AG04449 (cell line): ENCODE results near the gene CYFIP2.

Experiments used
- CTCF ChIA-PET: fragments of 350-600 bp; formaldehyde crosslinking; extraction: SDS; loops from one replicate; lab custom pipeline; 2021; ENCODE audit warnings: antibody characterized with exemption; lab: Yijun Ruan, JAX
- POLR2A ChIA-PET: fragments of 400-600, 350-600 bp; formaldehyde crosslinking; extraction: SDS; loops from one replicate; lab custom pipeline; 2020; ENCODE audit warnings: antibody characterized with exemption, inconsistent platforms; lab: Yijun Ruan, JAX
- DNase-seq: peaks from one replicate; pipeline ENCODE4 v3.0.0-alpha.2; 2010; ENCODE audit warnings: low read depth, low spot score
- H3K4me3 ChIP-seq: 2 replicates; pipeline ENCODE4 v1.5.1; 2011; ENCODE audit warnings: low read depth, mild to moderate bottlenecking, control low read depth, low read length
- CTCF ChIP-seq: IDR thresholded peaks from one replicate; pipeline ENCODE4 v1.5.1; 2011; ENCODE audit warnings: mild to moderate bottlenecking, moderate library complexity, low read length, control low read depth, inconsistent platforms; ENCODE audit not compliant: insufficient read depth; ENCODE audit errors: missing control alignments

Gene CYFIP2

GRCh38 chr5:157348049-157348400 lies 82.1 kb downstream of the CYFIP2 start:
- DNase-seq, result no peak
- ChIA-PET CTCF (interaction anchor here (1.3 to 5.1 kb wide), 5 partner anchors 10 to 371 kb away, joined by 4 to 34 read pairs (median 7); no protein-coding TSS in a partner anchor), POLR2A (no interaction called here)
- no peak for TF ChIP-seq CTCF
- no peak overlapping the region for H3K4me3 ChIP-seq

GRCh38 chr5:157350939-157351801 lies 85.2 kb downstream of the CYFIP2 start:
- CTCF ChIA-PET, result interaction anchor here (1.1 to 7.2 kb wide), 8 partner anchors 8 to 392 kb away, joined by 3 to 92 read pairs (median 8); a partner anchor contains a TSS
- H3K4me3 ChIP-seq, result no peak overlapping the region
- TF ChIP-seq CTCF, result no peak
- DNase-seq, result no peak
- POLR2A ChIA-PET, result no interaction called here

GRCh38 chr5:157351802-157352092 lies 85.8 kb downstream of the CYFIP2 start:
- CTCF ChIA-PET, result interaction anchor here (1.1 to 7.2 kb wide), 8 partner anchors 8 to 391 kb away, joined by 3 to 92 read pairs (median 8); a partner anchor contains a TSS
- H3K4me3 ChIP-seq, result no peak overlapping the region
- POLR2A ChIA-PET, result no interaction called here
- TF ChIP-seq CTCF, result no peak
- no peak for DNase-seq

- POLR2A ChIA-PET, result no interaction called here
- no peak overlapping the region for H3K4me3 ChIP-seq
- CTCF ChIA-PET, result interaction anchor here (1.0 to 7.2 kb wide), 7 partner anchors 9 to 391 kb away, joined by 3 to 92 read pairs (median 43); partner anchors contain the start of gene LSM11
Measured at GRCh38 chr5:157352756-157353340, 86.9 kb downstream of the CYFIP2 start.

GRCh38 chr5:157354800-157355199 lies 88.9 kb downstream of the CYFIP2 start:
- H3K4me3 ChIP-seq, result no peak overlapping the region
- no peak for DNase-seq
- TF ChIP-seq CTCF, result peak; percentile 34
- ChIA-PET CTCF (interaction anchor here (1.0 to 7.2 kb wide), 10 partner anchors 8 to 389 kb away, joined by 3 to 92 read pairs (median 20); partner anchors contain the start of gene LSM11), POLR2A (no interaction called here)

More at GRCh38 chr5:157352756-157353340, 86.9 kb downstream of the CYFIP2 start:
- no peak for TF ChIP-seq CTCF
- DNase-seq, result no peak

GRCh38 chr5:157356576-157356975 lies 90.7 kb downstream of the CYFIP2 start:
- TF ChIP-seq CTCF, result no peak
- H3K4me3 ChIP-seq, result no peak overlapping the region
- ChIA-PET POLR2A (no interaction called here), CTCF (interaction anchor here (0.6 to 7.2 kb wide), 12 partner anchors 6 to 418 kb away, joined by 3 to 92 read pairs (median 6); partner anchors contain the start of gene LSM11)
- no peak for DNase-seq
